KBM-7 (cell line): ENCODE measurements around the gene PRPSAP1.

Source experiments
- DNase-seq: peaks from one replicate; pipeline ENCODE4 v3.0.0-alpha.2; 2015
- in situ Hi-C: fragments of 300-500 bp; cut with MboI; formaldehyde crosslinking; loops from 2 replicates; pipeline ENCODE4 v1.14.3; 2020; ENCODE audit warnings: low sequenced_read_pairs, low pct_unique_long_range_greater_than_20kb, mixed read lengths

The PRPSAP1 gene

DNA sequence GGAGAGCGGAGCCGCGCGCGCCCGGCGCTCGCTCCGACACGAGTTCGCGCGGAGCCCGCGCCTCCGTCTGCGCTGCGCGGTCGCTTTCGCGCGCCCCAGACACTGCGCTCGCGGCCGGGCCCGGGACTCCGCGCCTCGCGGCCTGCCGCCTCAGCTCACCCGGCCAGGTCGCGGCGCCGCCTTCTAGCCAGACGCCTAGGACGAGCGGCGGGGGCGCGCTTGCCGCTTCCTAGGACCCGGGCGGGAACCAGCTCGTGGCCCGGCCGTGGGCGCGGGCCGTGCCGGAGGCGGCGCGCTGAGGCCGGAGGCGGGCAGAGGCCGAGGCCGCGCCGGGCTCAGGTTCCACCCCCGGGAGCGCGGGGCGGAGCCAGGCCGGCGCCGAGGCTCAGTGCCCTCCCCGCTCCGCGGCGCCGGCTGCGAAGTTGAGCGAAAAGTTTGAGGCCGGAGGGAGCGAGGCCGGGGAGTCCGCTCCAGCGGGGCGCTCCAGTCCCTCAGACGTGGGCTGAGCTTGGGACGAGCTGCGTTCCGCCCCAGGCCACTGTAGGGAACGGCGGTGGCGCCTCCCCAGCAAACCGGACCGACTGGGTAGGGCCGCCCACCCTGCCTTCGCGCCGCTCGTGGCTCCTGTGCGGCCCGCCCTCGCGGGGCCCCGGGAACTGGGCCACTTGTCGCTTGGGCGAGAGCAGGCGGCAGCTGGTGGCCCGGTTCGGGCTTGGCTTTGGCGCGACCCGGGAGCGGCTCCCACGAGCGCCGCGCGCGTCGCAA lies 30.7 kb upstream of the PRPSAP1 start, which contains the start of gene SPHK1:
TSS of gene SPHK1 (plus strand) at position 388 of the 765 bp plus-strand sequence. CDS start 1,036 bp downstream, outside the sequence.
- DNase-seq, result peak; percentile 67
- in situ Hi-C loops, result no loop called here

DNA sequence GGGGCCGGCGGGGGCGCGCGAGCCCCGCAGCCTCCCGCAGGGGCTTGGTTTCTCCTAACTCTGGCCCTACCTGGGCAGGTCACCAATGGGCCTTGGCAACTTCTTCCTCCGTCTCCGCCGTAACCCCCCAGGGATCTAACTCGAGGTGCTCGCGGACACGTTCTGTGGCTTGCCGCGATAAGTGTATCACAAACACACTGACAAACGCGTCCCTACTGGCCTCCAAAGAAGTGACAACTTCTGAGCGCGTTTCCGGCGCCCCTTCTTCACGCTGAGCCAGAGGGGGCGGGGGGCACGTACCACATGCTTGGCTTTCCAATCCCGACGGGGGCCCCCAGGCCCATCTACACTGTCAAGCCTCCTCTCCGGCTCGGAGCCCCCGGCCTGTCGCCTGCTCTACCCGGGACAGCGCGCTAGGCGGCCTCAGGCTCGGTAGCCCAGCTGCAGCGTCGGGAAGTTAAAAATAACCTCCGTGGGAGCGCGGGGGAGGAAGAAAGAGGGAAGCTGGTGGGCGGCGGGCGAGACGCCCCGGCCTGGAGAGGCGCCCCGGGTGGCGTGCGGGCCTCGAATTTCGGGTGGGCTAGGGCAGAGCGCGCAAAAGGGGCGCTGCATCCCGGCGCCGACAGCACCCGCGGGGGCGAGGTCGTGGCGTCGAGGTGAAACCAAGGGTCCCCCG lies 30.0 kb upstream of the PRPSAP1 start:
- peak; percentile 76 for DNase-seq
- in situ Hi-C loops, result no loop called here

DNA sequence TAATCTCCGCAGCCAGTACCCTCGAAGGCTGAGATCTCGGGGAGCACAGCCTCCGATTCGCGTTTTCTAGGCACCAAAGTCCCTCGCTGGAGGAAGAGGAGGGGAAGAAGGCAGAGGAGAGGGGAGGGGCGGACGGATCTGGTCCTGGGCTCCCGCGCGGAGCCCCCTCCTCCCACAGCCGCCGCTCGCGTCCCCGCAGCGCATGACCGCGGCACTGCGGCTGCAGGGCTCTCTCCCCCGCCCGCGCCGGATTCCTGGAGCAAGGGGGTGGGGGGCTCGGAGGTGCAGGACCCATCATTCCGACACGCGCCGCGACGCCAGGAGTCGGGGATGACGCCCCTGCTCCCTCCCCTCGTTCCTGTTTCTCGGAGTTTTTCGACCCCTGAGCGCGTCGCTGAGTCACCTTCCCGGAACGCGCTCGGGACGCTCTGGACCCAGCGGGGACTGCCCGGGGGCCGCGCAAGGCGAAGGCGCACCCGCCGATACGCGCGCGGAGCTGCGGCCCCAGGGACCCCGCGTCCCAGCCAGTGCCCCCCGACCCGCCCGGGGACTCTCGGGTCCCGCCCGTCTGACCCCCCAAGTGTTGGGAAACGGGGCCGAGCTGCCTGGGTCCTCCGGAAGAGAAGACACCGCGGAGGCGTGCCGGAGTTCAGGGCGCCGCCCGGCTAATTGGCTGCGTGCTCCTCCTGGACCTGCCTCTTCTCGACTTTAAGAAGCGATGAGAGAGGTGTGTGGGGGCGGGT lies 29.3 kb upstream of the PRPSAP1 start:
- in situ Hi-C loops, result no loop called here
- DNase-seq, result peak; percentile 49

DNA sequence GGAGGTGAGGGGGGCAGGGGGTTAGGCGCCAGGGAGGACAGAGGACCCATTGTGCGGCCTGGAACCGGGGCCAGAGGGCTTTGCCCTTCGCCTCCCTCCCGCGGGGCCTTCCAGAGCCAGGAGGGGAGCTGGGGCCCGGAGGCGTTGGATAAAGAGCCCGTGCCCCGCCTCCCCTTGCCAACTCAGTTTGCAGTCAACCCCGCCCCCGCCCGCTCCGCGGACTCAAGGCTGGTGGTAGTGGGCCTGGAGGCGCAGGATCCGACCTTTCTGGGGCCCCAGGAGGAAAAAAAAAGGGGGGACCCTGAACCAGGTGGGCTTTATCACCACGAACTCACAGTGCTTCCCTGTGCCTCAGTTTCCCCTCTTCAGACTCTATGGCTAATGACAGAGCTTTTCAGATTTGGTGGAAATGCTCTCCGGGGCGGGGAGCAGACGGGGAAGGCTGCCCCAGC lies 28.7 kb upstream of the PRPSAP1 start:
- DNase-seq, result no peak
- in situ Hi-C loops, result no loop called here

DNA sequence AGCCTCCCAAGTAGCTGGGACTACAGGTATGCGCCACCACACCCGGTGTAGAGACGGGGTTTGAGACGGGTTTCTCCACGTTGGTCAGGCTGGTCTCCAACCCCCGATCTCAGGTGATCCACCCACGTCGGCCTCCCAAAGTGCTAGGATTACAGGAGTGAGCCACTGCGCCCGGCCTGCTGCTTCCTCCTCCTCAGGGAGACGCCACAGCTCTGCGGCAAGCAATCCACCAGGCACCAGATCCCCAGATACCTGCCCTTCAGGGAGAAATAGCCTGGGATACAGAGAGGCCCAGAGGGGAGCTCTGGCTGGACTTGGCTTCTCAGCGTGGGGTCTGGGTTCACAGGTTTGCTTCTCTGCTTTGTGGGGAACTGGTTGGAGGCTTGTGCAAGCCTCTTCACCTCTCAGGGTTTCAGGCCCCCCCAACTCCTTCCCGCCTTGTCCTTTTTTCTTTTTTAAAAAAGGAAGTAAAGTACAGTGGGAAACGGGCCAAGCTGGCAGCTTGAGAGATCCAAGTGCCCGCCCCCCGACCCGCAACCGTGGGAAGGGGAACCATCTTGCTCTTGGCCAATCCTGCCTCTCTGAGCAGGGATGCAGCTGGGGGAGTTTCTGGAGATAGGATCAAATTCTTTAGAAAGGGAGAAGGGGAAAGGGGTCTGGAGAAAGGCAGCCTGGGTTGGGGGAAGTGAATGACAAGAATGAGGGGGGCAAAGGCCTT lies 28.1 kb upstream of the PRPSAP1 start:
- in situ Hi-C loops, result no loop called here
- DNase-seq, result peak; percentile 85

DNA sequence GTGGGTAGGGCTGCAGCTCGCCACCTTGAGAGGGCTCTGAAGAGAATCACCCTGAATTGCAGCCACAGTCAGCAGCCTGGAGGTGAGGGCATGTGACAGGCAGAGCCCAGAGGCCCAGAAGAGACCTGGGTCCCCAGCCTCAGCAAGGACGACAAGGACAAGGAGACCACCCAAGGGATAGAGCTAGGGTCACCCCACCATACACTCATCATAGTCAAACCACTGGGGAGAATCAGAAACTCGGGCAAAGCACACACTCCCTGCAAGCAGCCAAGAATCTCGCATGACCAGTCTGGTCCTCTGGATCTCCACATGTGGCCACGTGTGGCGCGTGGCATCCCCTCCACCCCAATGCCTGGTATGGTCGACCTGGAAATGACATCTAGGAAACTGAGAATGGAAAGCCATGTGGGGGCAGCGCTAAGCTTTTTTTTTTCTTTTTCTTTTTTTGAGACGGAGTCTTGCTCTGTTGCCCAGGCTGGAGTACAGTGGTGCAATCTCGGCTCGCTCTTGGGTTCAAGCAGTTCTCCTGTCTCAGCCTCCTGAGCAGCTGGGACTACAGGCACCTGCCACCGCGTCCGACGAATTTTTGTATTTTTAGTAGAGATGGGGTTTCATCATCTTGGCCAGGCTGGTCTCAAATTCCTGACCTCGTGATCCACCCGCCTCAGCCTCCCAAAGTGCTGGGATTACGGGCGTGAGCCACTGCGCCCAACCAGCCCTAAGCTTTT lies 26.1 kb upstream of the PRPSAP1 start:
- DNase-seq, result no peak
- in situ Hi-C loops, result no loop called here

DNA sequence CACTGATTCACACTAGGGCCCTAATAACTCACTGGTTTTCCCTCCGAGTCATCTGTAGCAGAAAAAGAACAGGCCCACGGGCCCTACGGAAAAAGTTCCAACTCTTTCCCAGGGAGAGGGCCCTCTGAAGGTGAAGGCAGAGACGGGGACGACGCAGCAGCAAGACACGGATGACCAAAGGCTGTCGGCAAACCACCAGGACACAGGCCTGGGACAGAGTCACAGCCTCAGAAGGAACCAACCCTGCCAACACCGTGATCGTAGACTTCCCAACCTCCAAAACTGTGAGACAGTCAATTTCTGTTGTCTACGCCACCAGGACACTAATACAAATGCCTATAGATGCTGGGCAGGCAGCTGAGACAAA lies 25.5 kb upstream of the PRPSAP1 start:
- DNase-seq, result no peak
- in situ Hi-C loops, result no loop called here

DNA sequence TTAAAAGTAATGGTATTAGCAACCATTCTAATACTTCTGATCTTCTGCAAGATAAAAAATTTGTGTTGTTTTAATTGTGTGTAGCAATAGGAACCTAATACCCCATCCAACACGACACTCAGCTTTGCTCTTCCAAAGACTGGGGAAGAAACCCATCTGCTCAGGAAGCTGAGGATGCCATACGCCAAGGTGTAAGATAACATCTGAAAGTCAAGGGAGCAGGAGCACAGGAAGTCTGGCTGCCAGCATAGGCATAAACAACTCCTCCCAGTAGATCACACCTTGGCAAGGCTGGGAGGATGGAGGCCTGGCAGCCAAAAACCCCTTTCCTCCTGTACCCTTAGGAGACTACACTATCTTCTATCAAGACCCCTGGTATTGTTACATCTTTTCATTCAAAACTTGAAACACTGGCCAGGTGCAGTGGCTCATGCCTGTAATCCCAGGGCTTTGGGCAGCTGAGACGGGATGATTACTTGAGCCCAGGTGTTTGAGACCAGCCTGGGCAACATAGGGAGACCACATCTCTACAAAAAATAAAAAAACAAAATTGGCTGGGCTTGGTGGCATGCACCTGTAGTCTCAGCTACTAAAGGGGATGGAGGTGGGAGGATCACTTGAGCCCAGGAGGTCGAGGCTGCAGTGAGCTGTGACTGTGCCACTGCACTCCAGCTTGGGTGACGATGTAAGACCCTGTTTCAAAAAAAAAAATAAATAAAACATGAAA lies 25.0 kb upstream of the PRPSAP1 start:
- in situ Hi-C loops, result no loop called here

DNA sequence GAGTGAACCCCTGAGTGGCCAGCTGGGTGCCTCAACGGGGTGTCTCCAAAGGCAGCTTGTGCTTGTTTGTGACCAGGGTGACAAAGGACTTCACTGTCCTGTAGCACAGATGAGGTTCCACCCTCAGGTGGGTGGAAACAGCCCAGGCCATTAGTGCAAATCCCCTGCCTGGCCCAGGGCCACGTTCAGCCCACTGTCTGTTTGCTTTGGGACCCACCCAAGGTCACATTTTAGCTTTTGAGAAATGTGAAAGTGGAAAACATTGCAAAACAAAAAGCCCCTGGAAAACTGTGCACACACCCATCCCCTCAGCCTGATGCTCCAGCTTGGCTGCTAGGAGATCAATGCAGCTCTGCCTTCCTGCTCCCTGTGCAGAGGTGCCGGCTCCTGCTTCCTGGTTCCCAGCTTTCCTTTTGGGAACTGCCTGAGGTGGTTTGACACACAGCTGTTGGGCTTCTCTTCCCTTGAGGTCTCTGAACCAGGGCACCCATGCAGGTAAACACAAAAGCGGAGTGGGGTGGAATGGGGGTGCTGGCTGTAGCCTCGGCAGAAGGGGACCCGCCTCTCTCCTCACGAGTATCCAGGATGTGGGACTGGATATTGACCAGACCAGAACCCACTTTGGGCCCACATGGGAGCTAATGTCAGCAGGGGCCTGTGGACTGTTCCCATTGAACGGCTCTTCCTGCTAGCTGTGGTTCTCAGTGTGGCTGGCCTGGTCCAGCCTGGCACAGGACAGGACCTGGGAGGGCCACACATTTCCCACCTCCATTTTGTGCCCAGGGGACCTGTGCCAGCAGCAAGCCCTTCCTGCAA lies 22.8 kb upstream of the PRPSAP1 start:
- DNase-seq, result no peak
- in situ Hi-C loops, result no loop called here

More for the DNA sequence above, 25.0 kb upstream of the PRPSAP1 start:
- DNase-seq, result peak; percentile 14

DNA sequence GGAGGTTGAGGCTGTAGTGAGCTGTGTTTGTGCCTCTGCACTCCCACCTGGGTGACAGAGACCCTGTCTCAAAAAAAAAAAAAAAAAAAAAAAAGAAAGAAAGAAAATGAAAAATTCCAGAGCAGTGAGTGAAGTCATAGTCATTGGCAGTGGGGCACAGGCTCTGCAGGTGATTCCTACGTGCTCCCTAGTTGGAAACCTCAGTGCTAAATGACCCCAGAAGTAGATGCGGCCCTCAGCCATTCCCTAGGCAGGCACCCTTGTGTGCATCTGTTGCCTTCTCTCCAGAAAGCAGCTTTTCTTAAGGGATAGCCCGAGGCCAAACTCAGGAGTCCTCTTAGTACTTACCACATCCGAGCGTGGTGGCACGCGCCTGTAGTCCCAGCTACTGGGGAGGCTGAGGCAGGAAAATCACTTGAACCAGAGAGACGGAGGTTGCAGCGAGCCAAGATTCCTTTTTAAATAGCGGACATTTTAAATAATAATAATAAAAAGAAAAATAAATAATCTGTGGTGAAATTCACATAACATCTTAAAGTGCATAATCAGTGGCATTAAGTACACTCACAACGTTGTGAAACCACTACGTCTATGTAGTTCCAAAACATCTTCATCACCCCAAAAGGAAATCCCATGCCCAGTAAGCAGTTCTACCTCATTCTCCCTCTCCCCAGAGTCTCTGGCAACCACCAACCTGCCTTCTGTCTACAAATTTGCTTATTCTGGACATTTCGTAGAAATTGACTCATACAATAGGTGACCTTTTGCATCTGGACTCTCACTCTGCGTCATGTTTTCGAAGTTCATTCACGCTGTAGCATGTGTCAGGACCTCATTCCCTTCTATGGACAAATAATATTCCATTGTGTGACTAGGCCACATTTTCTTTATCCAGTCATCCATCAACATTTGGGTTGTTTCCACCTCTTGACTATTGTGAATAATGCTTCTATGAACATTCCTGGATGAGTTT lies 18.2 kb upstream of the PRPSAP1 start:
- in situ Hi-C loops, result no loop called here
- DNase-seq, result no peak

DNA sequence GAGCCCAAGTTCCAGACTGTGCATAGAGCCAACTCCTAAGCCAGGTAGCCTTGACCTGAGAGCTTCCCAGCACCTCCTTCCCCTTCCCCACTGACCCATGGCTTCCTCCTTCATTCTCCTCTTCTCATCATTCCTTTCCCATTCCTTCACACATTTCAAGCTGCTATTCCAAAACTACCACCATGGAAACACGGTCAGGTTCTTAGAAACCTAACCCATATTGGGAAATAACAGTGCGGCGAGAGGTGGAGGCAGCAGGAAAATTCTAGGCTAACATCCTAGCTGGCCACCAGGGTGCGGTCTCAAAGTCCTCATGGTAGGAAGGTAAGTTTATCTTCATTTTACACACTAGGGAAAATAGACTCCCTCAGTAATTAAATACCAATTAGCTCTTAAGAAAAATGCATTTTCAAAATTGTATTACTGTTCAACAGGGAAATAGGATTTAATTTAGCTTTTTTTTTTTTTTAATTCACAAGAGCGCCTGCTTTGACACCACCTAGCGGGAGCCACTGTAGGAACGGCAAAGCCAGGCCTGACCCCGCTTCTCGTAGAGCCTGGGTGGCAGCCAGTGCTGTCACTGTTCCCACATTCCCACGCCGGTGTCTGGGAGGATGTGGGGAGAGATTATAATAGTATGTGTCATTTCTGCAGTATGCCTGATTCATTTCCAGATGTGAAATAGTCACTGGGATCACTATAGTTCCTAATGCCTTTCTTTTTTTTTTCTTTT lies 16.7 kb upstream of the PRPSAP1 start:
- DNase-seq, result no peak
- in situ Hi-C loops, result no loop called here

DNA sequence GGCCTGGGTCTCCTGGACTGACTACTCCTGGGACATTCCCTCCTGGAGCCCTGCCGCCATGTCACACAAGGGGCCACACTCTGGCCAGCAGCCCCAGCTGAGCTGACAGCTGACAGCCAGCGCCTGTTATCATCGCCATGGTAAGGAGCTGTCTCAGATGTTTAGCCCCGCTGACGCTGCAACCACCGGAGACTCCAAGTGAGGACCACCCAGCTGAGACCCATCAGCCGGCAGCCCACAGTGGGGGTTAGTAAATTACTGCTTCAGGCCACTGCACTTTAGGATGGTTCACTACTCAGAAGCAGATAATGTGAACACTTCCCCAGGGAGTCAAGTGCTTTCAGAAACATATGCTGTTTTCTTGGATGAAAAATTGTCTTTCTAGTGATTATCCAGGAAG lies 16.1 kb upstream of the PRPSAP1 start:
- in situ Hi-C loops, result no loop called here
- DNase-seq, result no peak

DNA sequence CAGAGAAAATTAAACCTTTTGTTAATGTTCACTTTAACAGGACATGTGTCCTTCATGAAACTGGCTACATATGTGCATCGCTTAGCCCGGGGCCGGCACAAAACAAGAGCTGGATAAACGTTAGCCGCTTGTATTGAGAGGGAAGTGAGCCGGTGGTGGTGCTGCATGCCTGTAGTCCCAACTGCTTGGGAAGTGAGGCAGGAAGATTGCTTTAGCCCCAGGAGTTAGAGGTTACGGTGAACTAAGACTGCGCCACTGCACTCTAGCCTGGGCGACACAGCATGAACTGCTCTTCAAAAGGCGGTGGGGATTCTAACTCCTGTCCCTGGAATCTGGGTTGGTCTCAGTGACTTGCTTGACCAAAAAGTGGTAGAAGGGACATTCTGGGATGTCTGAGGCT lies 15.7 kb upstream of the PRPSAP1 start:
- in situ Hi-C loops, result no loop called here
- DNase-seq, result no peak

DNA sequence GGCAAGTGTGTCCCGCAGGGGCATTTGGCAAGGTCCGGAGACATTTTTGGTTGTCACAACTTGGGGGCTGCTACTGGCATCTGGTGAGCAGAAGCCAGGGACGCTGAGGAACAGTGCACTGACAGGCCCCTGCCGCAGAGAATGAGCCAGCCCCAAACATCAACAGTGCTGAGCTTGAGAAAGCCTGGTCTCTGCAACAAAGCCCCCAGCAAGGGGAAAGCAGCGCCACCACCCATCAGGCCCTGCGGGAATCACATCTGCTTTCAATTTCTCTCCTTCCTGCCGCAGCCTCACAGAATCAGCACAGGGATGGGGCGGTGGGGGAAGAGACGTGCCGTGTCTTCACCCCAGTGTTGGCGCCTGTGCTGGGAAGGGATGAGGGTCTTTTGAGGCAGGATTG lies 14.8 kb upstream of the PRPSAP1 start:
- in situ Hi-C loops, result no loop called here
- no peak for DNase-seq

DNA sequence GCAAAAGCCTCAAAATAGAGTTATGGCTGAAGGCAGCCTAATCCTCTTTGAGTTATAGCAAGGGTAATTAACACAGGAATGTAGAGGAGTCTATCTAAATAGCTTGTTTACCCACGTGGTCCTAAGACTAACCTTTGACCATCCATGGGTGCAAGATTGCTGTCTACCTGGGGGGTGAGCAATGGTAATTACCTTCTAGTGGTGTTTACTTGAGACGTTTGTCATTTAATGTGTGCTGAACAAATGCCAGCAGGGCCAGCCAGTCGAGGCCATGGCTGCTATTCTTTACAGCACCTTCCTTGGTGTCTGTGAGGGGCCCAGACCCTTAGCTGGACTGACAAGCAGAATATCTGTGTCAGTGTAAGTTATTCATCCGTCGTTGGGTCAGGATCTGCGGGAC lies 13.9 kb upstream of the PRPSAP1 start:
- in situ Hi-C loops, result no loop called here
- no peak for DNase-seq

DNA sequence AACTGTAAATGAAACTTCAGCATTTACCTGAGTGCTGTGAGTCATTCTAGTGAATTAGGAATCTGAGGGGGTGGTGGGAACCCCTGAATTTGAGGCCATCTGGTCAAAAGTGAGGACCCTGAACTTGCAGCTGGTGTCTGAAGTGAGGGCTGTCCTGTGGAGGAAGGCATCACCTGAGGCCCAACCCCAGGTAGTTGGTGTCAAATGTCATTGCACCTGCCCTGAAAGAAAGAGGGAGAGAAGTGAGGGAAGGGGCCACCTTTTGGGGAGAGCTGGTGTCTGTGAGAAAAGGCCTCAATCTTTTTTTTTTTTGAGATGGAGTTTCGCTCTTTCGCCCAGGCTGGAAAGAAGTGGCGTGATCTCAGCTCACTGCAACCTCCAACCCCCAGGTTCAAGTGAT lies 12.5 kb upstream of the PRPSAP1 start:
- in situ Hi-C loops, result no loop called here
- no peak for DNase-seq
